ENCODE data around the gene KCNJ9.
"Not testable (repeated sequence)": the region's sequence is repeated elsewhere in the genome, so short reads cannot be mapped to it uniquely, and the experiment has no call there.

KCNJ9 gene

GRCh38 chr1:160081261-160081936, at the start of gene KCNJ9:
Gene KCNJ9, plus strand, starts transcription at chr1:160081538. Its CDS starts 2,493 bp downstream, at chr1:160084031.
- no peak for DNase-seq (ENCODE audit: low spot score)

GRCh38 chr1:160032165-160032820, 49.0 kb upstream of the KCNJ9 start:
- peak; percentile 50 for DNase-seq (ENCODE audit: low spot score)

GRCh38 chr1:160040476-160040875, 40.9 kb upstream of the KCNJ9 start:
- DNase-seq (ENCODE audit: low spot score): no peak

GRCh38 chr1:160043543-160043942, 37.8 kb upstream of the KCNJ9 start:
- DNase-seq (ENCODE audit: low spot score): no peak

GRCh38 chr1:160045653-160046052, 35.7 kb upstream of the KCNJ9 start:
- DNase-seq (ENCODE audit: low spot score): no peak

GRCh38 chr1:160046494-160047110, 34.7 kb upstream of the KCNJ9 start:
- no peak for DNase-seq (ENCODE audit: low spot score)

GRCh38 chr1:160047111-160047991, 34.0 kb upstream of the KCNJ9 start:
- no peak for DNase-seq (ENCODE audit: low spot score)

- no peak for DNase-seq (ENCODE audit: low spot score)
These were observed 33.0 kb upstream of the KCNJ9 start for GRCh38 chr1:160048335-160048734.

GRCh38 chr1:160049101-160049500, 32.2 kb upstream of the KCNJ9 start:
- DNase-seq (ENCODE audit: low spot score): no peak

GRCh38 chr1:160050182-160050581, 31.2 kb upstream of the KCNJ9 start:
- DNase-seq (ENCODE audit: low spot score): not testable (repeated sequence)

GRCh38 chr1:160050619-160051018, 30.7 kb upstream of the KCNJ9 start:
- DNase-seq (ENCODE audit: low spot score): no peak

- DNase-seq (ENCODE audit: low spot score): no peak
These were observed 28.4 kb upstream of the KCNJ9 start for GRCh38 chr1:160052936-160053335.

- DNase-seq (ENCODE audit: low spot score): no peak
These were observed 27.6 kb upstream of the KCNJ9 start for GRCh38 chr1:160053548-160054365.

GRCh38 chr1:160056648-160057169, 24.6 kb upstream of the KCNJ9 start:
- no peak for DNase-seq (ENCODE audit: low spot score)

- DNase-seq (ENCODE audit: low spot score): no peak
These were observed 23.3 kb upstream of the KCNJ9 start for GRCh38 chr1:160058087-160058486.

- no peak for DNase-seq (ENCODE audit: low spot score)
These were observed 19.7 kb upstream of the KCNJ9 start for GRCh38 chr1:160061369-160062229.

GRCh38 chr1:160062230-160062532, 19.2 kb upstream of the KCNJ9 start:
- DNase-seq (ENCODE audit: low spot score): no peak

GRCh38 chr1:160063176-160063575, 18.2 kb upstream of the KCNJ9 start:
- no peak for DNase-seq (ENCODE audit: low spot score)

- no peak for DNase-seq (ENCODE audit: low spot score)
These were observed 17.2 kb upstream of the KCNJ9 start for GRCh38 chr1:160064164-160064563.

GRCh38 chr1:160064746-160065145, 16.6 kb upstream of the KCNJ9 start:
- DNase-seq (ENCODE audit: low spot score): no peak
